DMS79 (cell line): ENCODE results near the gene SLC16A6.
"Not testable (repeated sequence)": the region's sequence is repeated elsewhere in the genome, so short reads cannot be mapped to it uniquely, and the experiment has no call there.

Source experiments
- DNase-seq: peaks from one replicate; lab custom pipeline; 2025; lab: John Stamatoyannopoulos, UW

SLC16A6 gene

DNA sequence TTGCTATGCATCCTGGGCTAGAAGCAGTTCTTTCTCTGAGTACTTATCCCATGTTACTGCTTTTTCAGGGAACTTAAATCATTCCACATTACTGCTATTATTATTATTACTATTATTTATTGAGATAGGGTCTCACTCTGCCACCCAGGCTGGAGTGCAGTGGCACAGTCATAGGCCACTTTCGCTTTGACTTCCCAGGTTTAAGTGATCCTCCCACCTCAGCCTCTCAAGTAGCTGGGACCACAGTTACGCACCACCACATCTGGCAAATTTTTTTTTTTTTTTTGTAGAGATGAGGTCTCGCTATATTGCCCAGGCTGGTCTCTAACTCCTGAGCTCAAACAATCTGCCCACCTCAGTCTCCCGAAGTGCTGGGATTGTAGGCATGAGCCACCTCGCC is 71.5 kb downstream of the SLC16A6 start:
- not testable (repeated sequence) for DNase-seq
